A549 (cell line): ENCODE data around the gene AUTS2. TPM values are rescaled to one million over a fixed set of nuclear protein-coding genes. Genes with fewer than 3 reads are reported as not detected.

Experiments used
- ATAC-seq, 2 experiments: fragments of 200-7000 bp in 1 of 2; fragments of >200 bp in 1 of 2; cut with Nextera tagmentation in 1 of 2; cut with Tn5 transposase in 1 of 2; 3 replicates each; pipeline versions ENCODE4 v1.8.0 to v1.9.1; 2018 to 2020; ENCODE audit warnings: mild to moderate bottlenecking in 1 of 2, moderate library complexity in 1 of 2
- CTCF ChIA-PET: fragments of 300-600 bp; sonication (Branson Sonifier 250); formaldehyde crosslinking; extraction: SDS; loops from one replicate; lab custom pipeline; 2021; ENCODE audit warnings: antibody characterized with exemption, inconsistent platforms; lab: Yijun Ruan, JAX
- POLR2A ChIA-PET: fragments of 350-600 bp; formaldehyde crosslinking; extraction: SDS; loops from one replicate; lab custom pipeline; 2021; ENCODE audit warnings: antibody characterized with exemption, inconsistent platforms; lab: Yijun Ruan, JAX
- DNase-seq, 2 experiments: peaks; one replicate each; pipeline versions ENCODE4 v3.0.0 to v3.0.0-alpha.2; 2011 to 2016; ENCODE audit warnings: low read depth in 1 of 2, low spot score in 1 of 2
- FAIRE-seq: peaks from 2 replicates; lab custom pipeline; 2011; peaks lifted over from hg19 to GRCh38; lab: Jason Lieb, UNC
- H3K27ac ChIP-seq, 2 experiments: fragments of >200 bp; sonication (Bioruptor Twin); formaldehyde crosslinking; 3 replicates each; pipeline ENCODE4 v1.5.1; 2016 to 2017
- H3K4me1 ChIP-seq: fragments of >200 bp; sonication (Bioruptor Twin); formaldehyde crosslinking; 3 replicates; pipeline ENCODE4 v1.6.1; 2016
- H3K4me2 ChIP-seq: fragments of >200 bp; sonication (Bioruptor Twin); formaldehyde crosslinking; 3 replicates; pipeline ENCODE4 v1.6.1; 2016
- H3K4me3 ChIP-seq: fragments of >200 bp; sonication (Bioruptor Twin); formaldehyde crosslinking; 3 replicates; pipeline ENCODE4 v1.5.1; 2016
- H3K9me3 ChIP-seq: fragments of >200 bp; sonication (Bioruptor Twin); formaldehyde crosslinking; 3 replicates; pipeline ENCODE4 v1.6.1; 2016
- CEBPB ChIP-seq, 2 experiments: fragments of >200 bp in 1 of 2; sonication (Bioruptor Twin) in 1 of 2; formaldehyde crosslinking in 1 of 2; IDR thresholded peaks; 2 replicates each; pipeline ENCODE4 v1.6.1; 2012 to 2016
- CHD2 ChIP-seq: fragments of 150-350 bp; IDR thresholded peaks from 2 replicates; pipeline ENCODE4 v1.6.1; 2014; ENCODE audit warnings: low read length; ENCODE audit not compliant: partially characterized antibody
- CTCF ChIP-seq: fragments of >200 bp; sonication (Bioruptor Twin); formaldehyde crosslinking; IDR thresholded peaks from 3 replicates; pipeline ENCODE4 v1.5.1; 2016
- EHF ChIP-seq: fragments of 250-450 bp; sonication (Bioruptor Pico); IDR thresholded peaks from 2 replicates; pipeline ENCODE4 v1.5.0; 2020; ENCODE audit warnings: mild to moderate bottlenecking
- EP300 ChIP-seq, 2 experiments: fragments of >200 bp; sonication (Bioruptor Twin); formaldehyde crosslinking; IDR thresholded peaks; 2 replicates in 1 of 2; 3 replicates in 1 of 2; pipeline ENCODE4 v1.6.1; 2016 to 2017
- ESRRA ChIP-seq: fragments of 150-350 bp; IDR thresholded peaks from 2 replicates; pipeline ENCODE4 v1.6.1; 2014; ENCODE audit warnings: mild to moderate bottlenecking, low read length, borderline replicate concordance
- GATA3 ChIP-seq: IDR thresholded peaks from 2 replicates; pipeline ENCODE4 v1.6.1; 2012; ENCODE audit warnings: borderline replicate concordance
- HDAC2 ChIP-seq: fragments of 200-600 bp; sonication (generic); IDR thresholded peaks from 2 replicates; pipeline ENCODE4 v1.6.1; 2016
- HES2 ChIP-seq: fragments of >200 bp; sonication (Bioruptor Twin); formaldehyde crosslinking; IDR thresholded peaks from 2 replicates; pipeline ENCODE4 v1.6.1; 2016
- HOXA7 ChIP-seq: fragments of 250-450 bp; sonication (Bioruptor Pico); IDR thresholded peaks from 2 replicates; pipeline ENCODE4 v1.5.0; 2020; ENCODE audit warnings: mild to moderate bottlenecking, moderate library complexity
- HOXB13 ChIP-seq: fragments of 250-450 bp; sonication (Bioruptor Pico); IDR thresholded peaks from 2 replicates; pipeline ENCODE4 v1.5.0; 2020; ENCODE audit warnings: low read depth, mild to moderate bottlenecking, moderate library complexity
- KDM5A ChIP-seq: fragments of 200-600 bp; sonication (generic); IDR thresholded peaks from 2 replicates; pipeline ENCODE4 v1.6.1; 2016; ENCODE audit warnings: antibody characterized with exemption, mild to moderate bottlenecking
- MAX ChIP-seq: IDR thresholded peaks from 2 replicates; pipeline ENCODE4 v1.6.1; 2012
- MYC ChIP-seq: IDR thresholded peaks from 2 replicates; pipeline ENCODE4 v1.6.1; 2012; ENCODE audit warnings: mild to moderate bottlenecking, inconsistent platforms, low read length, improper control_type of control experiment, borderline replicate concordance
- NFE2L2 ChIP-seq: fragments of 150-350 bp; conservative IDR thresholded peaks from 2 replicates; pipeline ENCODE4 v1.6.1; 2014; ENCODE audit warnings: low read length
- NR3C1 ChIP-seq: fragments of >200 bp; sonication (Bioruptor Twin); formaldehyde crosslinking; IDR thresholded peaks from 3 replicates; pipeline ENCODE4 v1.6.1; 2017
- POLR2A ChIP-seq: IDR thresholded peaks from 2 replicates; pipeline ENCODE4 v1.6.1; 2012; ENCODE audit warnings: mild to moderate bottlenecking, low read length
- POLR2AphosphoS2 ChIP-seq: conservative IDR thresholded peaks from 2 replicates; pipeline ENCODE4 v1.6.1; 2012; ENCODE audit warnings: low read length, improper control_type of control experiment, inconsistent platforms
- RARB ChIP-seq: fragments of 250-450 bp; sonication (Bioruptor Pico); IDR thresholded peaks from 2 replicates; pipeline ENCODE4 v1.8.0; 2021; ENCODE audit warnings: mild to moderate bottlenecking, moderate library complexity
- RCOR1 ChIP-seq: fragments of 150-350 bp; IDR thresholded peaks from 2 replicates; pipeline ENCODE4 v1.6.1; 2014; ENCODE audit warnings: antibody characterized with exemption, low read length, low read depth
- REST ChIP-seq: fragments of 200-600 bp; sonication (generic); IDR thresholded peaks from 2 replicates; pipeline ENCODE4 v1.6.1; 2016; ENCODE audit warnings: antibody characterized with exemption, mild to moderate bottlenecking, moderate library complexity
- SMC3 ChIP-seq: fragments of >200 bp; sonication (Bioruptor Twin); formaldehyde crosslinking; IDR thresholded peaks from 3 replicates; pipeline ENCODE4 v1.6.1; 2018; ENCODE audit warnings: inconsistent platforms
- ZC3H11A ChIP-seq: fragments of 450-650 bp; IDR thresholded peaks from 2 replicates; pipeline ENCODE4 v1.6.1; 2014; ENCODE audit warnings: antibody characterized with exemption, mild to moderate bottlenecking
- ZNF302 ChIP-seq: fragments of 250-450 bp; sonication (Bioruptor Pico); IDR thresholded peaks from 2 replicates; pipeline ENCODE4 v1.9.0; 2021; ENCODE audit warnings: inconsistent platforms, mild to moderate bottlenecking, moderate library complexity
- ZSCAN20 ChIP-seq: fragments of 250-450 bp; sonication (Bioruptor Pico); IDR thresholded peaks from 2 replicates; pipeline ENCODE4 v1.8.0; 2022; ENCODE audit warnings: mild to moderate bottlenecking, moderate library complexity
- WGBS: methylation state at CpG from one replicate; pipeline ENCODE4 v1.1.6; 2017; ENCODE audit errors: missing lambda C conversion rate; 5-methylcytosine and 5-hydroxymethylcytosine counted together
- polyA plus RNA-seq, 4 experiments: library from polyadenylated mRNA; depleted of rRNA in 3 of 4; stranded (reverse); fragments of >200 nt; fragmentation: RNase III in 1 of 4; extraction: RNeasy Plus Mini Kit Qiagen cat#74134 plus additional on column Dnase treatment in 1 of 4; gene quantifications; 2 replicates in 3 of 4; 3 replicates in 1 of 4; pipeline ENCODE4 v1.2.3, GENCODE V29; 2011 to 2017
- TF ChIP-seq, protein P1 (sequence below): IDR thresholded peaks from 2 replicates; pipeline ENCODE4 v1.6.1; 2012

AUTS2 gene
- polyA plus RNA-seq, 2 of the 4 experiments (the other 2 are of a cell fraction) = 1.6 to 3.6 TPM

DNA sequence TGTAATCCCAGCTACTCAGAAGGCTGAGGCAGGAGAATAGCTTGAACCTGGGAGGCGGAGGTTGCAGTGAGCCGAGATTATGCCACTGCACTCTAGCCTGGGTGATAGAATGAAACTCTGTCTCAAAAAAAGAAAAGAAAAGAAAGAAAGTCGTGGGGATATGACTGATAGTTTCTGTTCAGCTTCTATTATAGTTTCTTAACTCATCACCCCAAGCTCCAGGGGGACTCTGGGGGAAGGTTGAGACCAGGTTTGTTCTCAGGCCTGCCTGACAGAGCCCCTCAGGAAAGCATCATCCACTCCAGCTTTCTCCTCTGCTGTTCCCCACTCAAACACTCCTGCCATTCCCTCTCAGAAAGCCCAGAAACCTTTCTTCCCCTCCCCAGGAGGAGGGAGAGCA is 991.3 kb downstream of the AUTS2 start:
- H3K4me2 ChIP-seq = no peak overlapping the region
- no peak overlapping the region for H3K4me3 ChIP-seq
- TF ChIP-seq CTCF (no peak), EHF (no peak), HOXB13 (no peak)
- no peaks in the 10 kb centered on the region for H3K9me3 ChIP-seq
- FAIRE-seq = no peak
- no peak overlapping the region for H3K27ac ChIP-seq
- no peaks in the 10 kb centered on the region for H3K4me1 ChIP-seq
- no peak for DNase-seq
- POLR2A ChIA-PET = no interaction called here
- WGBS = 36% methylated on average over 3 of the region's 3 CpGs
- CTCF ChIA-PET = no interaction called here
- no peak for ATAC-seq

- 47% methylated on average over 11 of the region's 11 CpGs for WGBS
- CTCF ChIA-PET = no interaction called here
Observed at GRCh38 chr7:70590126-70590854, 992.0 kb downstream of the AUTS2 start.

DNA sequence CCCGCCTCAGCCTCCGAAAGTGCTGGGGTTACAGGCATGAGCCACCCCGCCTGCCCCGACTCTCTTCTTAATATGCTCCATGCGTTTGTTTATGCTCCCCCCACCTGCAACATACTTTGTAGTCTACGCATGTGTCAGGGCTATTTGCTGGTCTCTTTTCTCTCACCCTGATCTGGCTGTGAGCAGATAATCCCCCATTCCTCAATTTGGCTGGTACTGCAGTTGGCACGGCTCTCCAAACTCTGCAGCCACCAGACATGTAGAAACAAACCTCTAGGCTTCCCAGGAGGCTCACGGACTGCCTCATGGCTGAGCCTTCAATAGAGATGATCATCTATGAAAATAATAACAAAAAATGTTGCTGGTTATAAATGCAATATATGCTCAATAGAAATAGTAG is 993.4 kb downstream of the AUTS2 start:
- ATAC-seq (no peak), DNase-seq (no peak), FAIRE-seq (no peak)
- no peak overlapping the region for H3K4me2 ChIP-seq
- ChIA-PET CTCF (no interaction called here), POLR2A (no interaction called here)
- no peaks in the 10 kb centered on the region for H3K4me1 ChIP-seq
- H3K9me3 ChIP-seq = no peaks in the 10 kb centered on the region
- H3K27ac ChIP-seq = no peak overlapping the region
- H3K4me3 ChIP-seq = no peak overlapping the region
- WGBS = 64% methylated on average over 8 of the region's 8 CpGs
- no peak for TF ChIP-seq HES2
- no peak for TF ChIP-seq POLR2A
- TF ChIP-seq KDM5A = no peak
- TF ChIP-seq MYC = no peak
- TF ChIP-seq EP300 (IDR thresholded peaks at IDR 0.05) = no peak
- TF ChIP-seq, protein P1, sequence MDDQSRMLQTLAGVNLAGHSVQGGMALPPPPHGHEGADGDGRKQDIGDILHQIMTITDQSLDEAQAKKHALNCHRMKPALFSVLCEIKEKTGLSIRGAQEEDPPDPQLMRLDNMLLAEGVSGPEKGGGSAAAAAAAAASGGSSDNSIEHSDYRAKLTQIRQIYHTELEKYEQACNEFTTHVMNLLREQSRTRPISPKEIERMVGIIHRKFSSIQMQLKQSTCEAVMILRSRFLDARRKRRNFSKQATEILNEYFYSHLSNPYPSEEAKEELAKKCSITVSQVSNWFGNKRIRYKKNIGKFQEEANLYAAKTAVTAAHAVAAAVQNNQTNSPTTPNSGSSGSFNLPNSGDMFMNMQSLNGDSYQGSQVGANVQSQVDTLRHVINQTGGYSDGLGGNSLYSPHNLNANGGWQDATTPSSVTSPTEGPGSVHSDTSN = no peak
- TF ChIP-seq ZNF302 (CRISPR knock-in tag) = no peak
- TF ChIP-seq MAX = no peak
- no peak for TF ChIP-seq RARB (CRISPR knock-in tag)
- TF ChIP-seq CEBPB (IDR thresholded peaks at IDR 0.05) = no peak
- TF ChIP-seq HOXA7 (CRISPR knock-in tag) = no peak
- TF ChIP-seq ZSCAN20 (CRISPR knock-in tag) = no peak
- TF ChIP-seq REST = no peak

More at GRCh38 chr7:70590126-70590854, 992.0 kb downstream of the AUTS2 start:
- TF ChIP-seq CHD2 = no peak
- no peak for TF ChIP-seq ZC3H11A
- no peak for TF ChIP-seq NFE2L2
- no peak for TF ChIP-seq POLR2AphosphoS2
- no peak for TF ChIP-seq ESRRA
- TF ChIP-seq NR3C1 = no peak
- TF ChIP-seq GATA3 = no peak
- TF ChIP-seq RCOR1 = no peak
- TF ChIP-seq SMC3 = no peak
- TF ChIP-seq HOXB13 = no peak
- TF ChIP-seq HDAC2 = no peak
- H3K4me2 ChIP-seq = no peak overlapping the region
- POLR2A ChIA-PET = no interaction called here
- no peaks in the 10 kb centered on the region for H3K9me3 ChIP-seq
- ATAC-seq (no peak), DNase-seq (no peak), FAIRE-seq (no peak)
- H3K4me1 ChIP-seq = no peaks in the 10 kb centered on the region
- H3K4me3 ChIP-seq = no peak overlapping the region
- no peak overlapping the region for H3K27ac ChIP-seq
